ENCODE measurements around the gene TNPO3. TPM values are rescaled to one million over a fixed set of nuclear protein-coding genes. Genes with fewer than 3 reads are reported as not detected.

Gene TNPO3
- total RNA-seq, 1 donor from 2014 or later: 59.4 TPM

DNA sequence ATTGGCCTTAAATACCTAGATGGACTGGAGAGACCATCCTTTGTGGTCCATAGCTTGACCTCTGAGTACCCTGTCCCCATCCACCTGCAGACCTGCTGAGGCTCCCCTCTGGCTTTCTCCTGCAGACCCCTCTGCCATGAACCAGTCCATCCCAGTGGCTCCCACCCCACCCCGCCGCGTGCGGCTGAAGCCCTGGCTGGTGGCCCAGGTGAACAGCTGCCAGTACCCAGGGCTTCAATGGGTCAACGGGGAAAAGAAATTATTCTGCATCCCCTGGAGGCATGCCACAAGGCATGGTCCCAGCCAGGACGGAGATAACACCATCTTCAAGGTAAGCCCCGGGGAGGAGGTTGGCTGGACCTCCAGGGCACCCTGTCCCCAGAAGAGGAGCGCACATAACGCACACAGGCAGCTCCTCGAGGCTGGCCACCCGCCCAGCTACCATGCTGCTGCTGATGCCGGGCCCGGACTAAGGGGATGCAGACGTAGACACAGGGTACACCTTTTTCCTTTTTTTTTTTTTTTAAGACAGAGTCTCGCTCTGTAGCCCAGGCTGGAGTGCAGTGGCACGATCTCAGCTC is 112.9 kb downstream of the TNPO3 start:
- TF ChIP-seq CTCF (IDR thresholded peaks at IDR 0.05): no peak
- H3K27ac ChIP-seq: no peak overlapping the region
- H3K36me3 ChIP-seq: no peaks in the 10 kb centered on the region
- no peaks in the 10 kb centered on the region for H3K27me3 ChIP-seq
- no peaks in the 10 kb centered on the region for H3K9me3 ChIP-seq
- intact Hi-C loops (cut with DNase I): no loop called here
- no peak overlapping the region for H3K4me3 ChIP-seq
- H3K4me1 ChIP-seq: peaks cover 4 to 8% of the 10 kb centered on the region in 2 donors
- DNase-seq (ENCODE audit: low spot score in 2 of 2): no peak

DNA sequence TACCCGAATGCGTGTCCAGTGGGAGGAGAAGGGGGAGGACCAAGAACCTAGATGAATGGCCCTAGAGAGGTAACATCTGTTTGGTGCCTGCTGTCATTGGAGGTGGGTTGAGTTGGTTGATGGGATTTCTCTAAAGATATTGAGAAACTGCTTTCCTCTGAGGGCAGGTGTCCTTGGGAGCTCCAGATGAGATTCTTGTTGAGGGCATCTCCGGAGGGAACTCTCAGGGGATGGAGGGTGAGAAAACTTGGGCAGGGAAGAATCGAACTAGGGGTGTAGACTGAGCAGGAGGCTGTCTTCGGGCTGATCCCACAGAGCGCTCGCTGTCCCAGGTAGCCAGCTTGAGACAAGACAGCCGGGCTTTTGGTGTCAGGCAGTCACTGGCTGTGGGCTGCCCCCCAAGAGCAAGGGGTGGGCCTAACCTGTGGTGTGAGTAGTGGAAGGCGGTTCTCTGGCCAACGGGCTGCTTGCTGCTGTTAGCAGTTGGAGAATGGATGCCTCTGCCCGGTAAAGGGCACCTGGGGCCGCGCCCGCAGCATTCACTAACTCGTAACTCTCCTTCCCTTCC is 113.5 kb downstream of the TNPO3 start:
- H3K27me3 ChIP-seq: no peaks in the 10 kb centered on the region

DNA sequence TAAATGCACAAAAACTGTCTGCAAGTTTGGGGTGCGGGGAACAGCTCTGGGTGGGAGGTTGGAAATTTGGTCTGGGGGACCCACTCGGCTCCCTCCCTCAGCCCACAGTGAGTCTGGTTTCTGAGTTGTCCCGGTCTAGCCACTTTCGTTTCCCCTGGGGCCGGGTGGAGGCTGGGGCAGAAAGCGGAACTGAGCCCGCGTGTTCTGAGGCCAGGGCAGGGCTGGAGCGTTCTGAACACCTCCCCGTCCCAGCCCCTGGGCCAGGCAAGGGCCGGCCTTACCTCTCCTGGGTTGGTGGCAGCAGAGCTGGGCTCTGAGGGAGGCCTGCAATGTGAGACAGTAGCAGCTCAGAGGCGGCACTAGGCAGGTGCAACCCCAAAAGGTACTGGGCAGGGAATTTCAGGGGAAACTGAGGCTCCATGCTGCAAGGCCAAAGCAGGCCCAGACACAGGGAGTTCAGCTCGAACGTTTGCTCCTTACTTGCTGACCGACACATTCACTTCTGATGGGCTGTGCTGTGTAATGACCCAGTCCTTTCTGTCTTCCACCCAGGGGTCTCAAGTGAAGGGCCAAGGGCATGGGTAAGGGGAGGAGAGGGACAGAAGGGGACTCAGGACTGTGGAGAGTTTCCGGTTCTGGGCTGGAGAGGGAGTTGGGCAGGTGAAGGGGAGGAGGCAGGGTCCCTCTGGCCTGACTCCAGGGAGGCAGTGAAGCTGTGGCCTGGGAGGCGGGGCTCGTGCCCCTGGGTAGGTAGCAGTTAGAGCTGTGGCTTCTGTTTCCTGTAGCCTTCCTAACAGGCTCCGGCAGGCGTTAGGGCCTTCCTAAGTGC is 114.2 kb downstream of the TNPO3 start:
- intact Hi-C loops (cut with DNase I): no loop called here
- no peaks in the 10 kb centered on the region for H3K36me3 ChIP-seq
- H3K4me1 ChIP-seq: peaks cover 4 to 8% of the 10 kb centered on the region in 2 donors
- DNase-seq (ENCODE audit: low spot score in 2 of 2): peak; percentile 30 to 78
- no peak for TF ChIP-seq CTCF (IDR thresholded peaks at IDR 0.05)
- no peaks in the 10 kb centered on the region for H3K27me3 ChIP-seq
- no peak overlapping the region for H3K27ac ChIP-seq
- H3K4me3 ChIP-seq: peak overlapping the region in 1 of 2 donors; percentile 9
- H3K9me3 ChIP-seq: no peaks in the 10 kb centered on the region

More for the DNA sequence above, 113.5 kb downstream of the TNPO3 start:
- Histone ChIP-seq H3K36me3 (no peaks in the 10 kb centered on the region), H3K9me3 (no peaks in the 10 kb centered on the region), H3K27ac (no peak overlapping the region), H3K4me3 (no peak overlapping the region), H3K4me1 (peaks cover 4 to 8% of the 10 kb centered on the region in 2 donors)
- no peak for DNase-seq (ENCODE audit: low spot score in 2 of 2)
- intact Hi-C loops (cut with DNase I): no loop called here
- no peak for TF ChIP-seq CTCF (IDR thresholded peaks at IDR 0.05)

DNA sequence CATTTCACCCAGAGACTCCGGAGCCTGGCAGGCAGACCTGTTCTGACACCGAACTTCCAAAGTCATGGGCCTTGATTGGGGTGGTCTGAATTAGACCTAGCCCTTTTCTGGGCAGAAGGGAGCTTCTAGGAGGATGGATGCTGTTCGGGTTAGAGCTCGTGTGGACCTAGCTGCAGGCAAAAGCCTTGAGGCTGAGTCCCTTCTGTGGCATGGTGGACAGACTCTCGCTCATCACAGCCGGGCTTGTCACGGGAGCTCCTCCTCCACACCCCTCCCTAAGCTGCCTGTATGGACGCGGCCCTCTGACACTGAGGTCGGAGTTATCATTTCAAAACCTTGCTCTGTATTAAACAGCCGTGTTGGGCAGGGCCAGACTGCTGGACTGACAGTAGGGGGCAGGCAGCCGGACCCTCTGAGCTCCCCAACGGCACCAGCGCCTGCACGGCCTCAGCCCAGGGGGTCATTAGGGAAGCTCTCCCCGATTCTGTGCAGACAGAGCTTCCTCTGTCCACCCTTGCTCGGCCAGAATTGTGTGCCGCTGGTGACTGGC is 115.0 kb downstream of the TNPO3 start:
- Histone ChIP-seq H3K27me3 (no peaks in the 10 kb centered on the region), H3K27ac (no peak overlapping the region), H3K9me3 (no peaks in the 10 kb centered on the region), H3K4me3 (peak overlapping the region in 1 of 2 donors; percentile 95), H3K4me1 (peaks cover 4 to 8% of the 10 kb centered on the region in 2 donors), H3K36me3 (no peaks in the 10 kb centered on the region)
- TF ChIP-seq CTCF (IDR thresholded peaks at IDR 0.05): no peak
- intact Hi-C loops (cut with DNase I): no loop called here
- no peak for DNase-seq (ENCODE audit: low spot score in 2 of 2)

DNA sequence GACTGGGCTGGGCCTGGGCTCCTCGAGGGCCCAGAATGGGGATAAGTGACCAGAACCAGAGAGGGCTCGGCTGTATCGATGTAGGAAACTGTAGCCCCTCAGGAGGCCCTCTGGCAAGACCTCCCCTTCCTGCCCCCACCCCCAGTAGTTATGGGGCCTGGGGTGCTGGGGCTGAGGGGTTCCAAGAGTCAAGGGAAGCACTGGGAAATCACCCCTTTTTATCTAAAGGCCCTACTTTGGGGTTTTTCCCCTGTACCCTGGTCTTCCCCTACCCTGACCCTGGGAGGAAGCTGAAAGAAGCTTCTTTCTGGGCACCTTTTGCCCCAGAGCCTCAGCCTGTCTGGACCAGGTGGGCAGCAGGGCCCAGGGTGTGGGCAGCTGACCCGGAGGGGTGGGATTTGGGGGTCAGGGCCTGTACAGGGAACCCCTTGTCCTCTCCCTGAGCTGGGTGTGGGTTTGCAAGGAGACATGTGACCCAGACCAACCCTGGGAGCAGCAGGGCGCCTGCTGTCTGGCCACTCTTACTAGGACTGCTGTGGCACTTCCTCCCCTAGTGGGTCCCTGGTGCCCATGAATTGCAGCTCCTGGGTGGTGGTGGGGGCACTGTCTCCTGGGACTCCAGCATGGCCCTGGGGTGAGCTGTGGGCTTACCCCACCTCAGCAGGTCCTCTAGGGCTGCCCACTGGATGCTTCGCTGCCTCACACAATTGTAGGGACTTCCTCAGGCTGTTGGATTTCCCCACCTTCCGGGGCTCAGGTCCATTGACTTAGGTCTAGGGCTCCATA is 115.6 kb downstream of the TNPO3 start:
- H3K27me3 ChIP-seq: no peaks in the 10 kb centered on the region
- H3K9me3 ChIP-seq: no peaks in the 10 kb centered on the region
- peak overlapping the region; percentile 56 to 95 for H3K4me3 ChIP-seq
- DNase-seq (ENCODE audit: low spot score in 2 of 2): no peak
- peaks cover 4 to 8% of the 10 kb centered on the region in 2 donors for H3K4me1 ChIP-seq
- no peak overlapping the region for H3K27ac ChIP-seq
- TF ChIP-seq CTCF (IDR thresholded peaks at IDR 0.05): no peak
- intact Hi-C loops (cut with DNase I): no loop called here
- H3K36me3 ChIP-seq: no peaks in the 10 kb centered on the region

Data from ascending aorta (tissue), 2 donors.